GM15510 (cell line): ENCODE results near the gene BIRC7.

Source experiments
- POLR2A ChIP-seq: IDR thresholded peaks from 3 replicates; pipeline ENCODE4 v1.6.1; 2011; ENCODE audit warnings: borderline replicate concordance; ENCODE audit not compliant: insufficient read length; ENCODE audit errors: extremely low read depth

Gene BIRC7, protein sequence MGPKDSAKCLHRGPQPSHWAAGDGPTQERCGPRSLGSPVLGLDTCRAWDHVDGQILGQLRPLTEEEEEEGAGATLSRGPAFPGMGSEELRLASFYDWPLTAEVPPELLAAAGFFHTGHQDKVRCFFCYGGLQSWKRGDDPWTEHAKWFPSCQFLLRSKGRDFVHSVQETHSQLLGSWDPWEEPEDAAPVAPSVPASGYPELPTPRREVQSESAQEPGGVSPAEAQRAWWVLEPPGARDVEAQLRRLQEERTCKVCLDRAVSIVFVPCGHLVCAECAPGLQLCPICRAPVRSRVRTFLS

GRCh38 chr20:63235399-63235983, at the start of gene BIRC7:
BIRC7 (plus strand) TSS chr20:63235905; CDS start chr20:63236097, 192 bp downstream.
- no peak for TF ChIP-seq POLR2A

DNA sequence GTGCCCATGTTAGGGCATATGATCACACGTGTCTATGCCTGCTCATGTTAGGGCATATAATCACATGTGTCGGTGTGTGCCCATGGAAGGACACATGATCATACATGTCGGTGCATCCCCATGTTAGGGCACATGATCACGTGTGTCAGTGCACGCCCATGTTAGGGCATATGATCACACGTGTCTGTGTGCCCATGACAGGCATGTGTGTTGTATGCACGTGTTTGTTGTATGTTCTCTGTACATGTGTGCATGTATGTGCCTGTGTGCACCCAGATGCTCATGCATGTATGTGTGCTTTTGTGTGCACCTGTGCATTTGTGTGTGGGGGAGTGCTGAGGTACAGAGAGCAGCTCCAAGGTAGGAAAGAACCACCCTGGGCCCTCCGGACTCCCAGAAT, 49.6 kb upstream of the BIRC7 start:
- TF ChIP-seq POLR2A, result no peak

GRCh38 chr20:63186528-63187316, 49.0 kb upstream of the BIRC7 start:
- no peak for TF ChIP-seq POLR2A

DNA sequence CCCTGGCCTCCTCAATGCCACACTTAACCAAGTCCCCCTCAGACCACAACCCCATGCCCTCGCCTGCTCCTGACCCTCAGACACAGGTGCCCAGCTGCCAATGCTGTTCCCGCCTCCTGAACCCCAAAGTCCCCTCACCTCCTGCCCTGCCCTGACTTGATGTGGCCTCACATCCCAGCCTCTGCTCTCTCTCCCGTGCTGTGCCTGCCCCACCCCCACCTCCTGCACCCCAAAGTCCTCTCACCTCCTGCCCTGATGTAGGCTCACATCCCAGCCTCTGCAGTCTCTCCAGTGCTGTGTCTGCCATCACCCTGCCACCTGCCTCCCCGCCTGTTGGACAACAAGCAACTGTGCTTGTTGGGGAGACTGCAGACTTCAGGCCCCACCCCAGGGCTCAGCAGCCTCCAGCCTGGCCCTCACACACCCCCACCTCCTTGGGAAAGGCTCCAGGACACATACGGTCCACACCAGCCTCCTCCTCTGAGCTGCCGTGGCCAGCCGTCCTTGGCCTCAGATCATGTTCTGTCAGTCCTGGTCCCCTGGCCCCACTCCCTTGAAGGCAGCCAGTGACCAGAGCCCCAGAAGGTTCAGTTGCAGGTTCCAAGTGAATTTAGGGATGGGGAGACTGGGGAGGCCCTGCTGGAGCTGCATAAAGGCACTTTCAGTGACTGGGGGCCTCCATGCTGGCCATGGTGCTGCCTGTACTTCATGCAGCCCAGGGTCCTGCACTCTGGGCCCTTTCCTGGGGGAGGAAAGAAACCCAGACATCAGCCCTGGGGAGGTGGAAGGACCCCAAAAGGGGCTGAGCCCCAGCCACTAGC, 48.2 kb upstream of the BIRC7 start:
- no peak for TF ChIP-seq POLR2A

DNA sequence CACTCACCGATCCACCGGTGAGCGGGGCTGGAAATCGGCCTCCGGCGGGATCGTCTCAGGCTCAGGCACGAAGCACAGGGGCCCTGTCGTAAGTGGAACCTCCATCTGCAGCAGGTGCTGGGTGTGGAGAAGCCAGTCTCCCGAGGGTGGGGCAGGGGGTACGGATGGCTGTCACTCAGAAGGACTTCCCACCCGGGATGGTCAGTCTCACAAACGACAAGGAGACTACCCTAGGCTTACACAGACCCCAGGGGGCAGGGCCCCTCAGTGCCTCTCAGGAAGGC, 47.6 kb upstream of the BIRC7 start:
- no peak for TF ChIP-seq POLR2A

DNA sequence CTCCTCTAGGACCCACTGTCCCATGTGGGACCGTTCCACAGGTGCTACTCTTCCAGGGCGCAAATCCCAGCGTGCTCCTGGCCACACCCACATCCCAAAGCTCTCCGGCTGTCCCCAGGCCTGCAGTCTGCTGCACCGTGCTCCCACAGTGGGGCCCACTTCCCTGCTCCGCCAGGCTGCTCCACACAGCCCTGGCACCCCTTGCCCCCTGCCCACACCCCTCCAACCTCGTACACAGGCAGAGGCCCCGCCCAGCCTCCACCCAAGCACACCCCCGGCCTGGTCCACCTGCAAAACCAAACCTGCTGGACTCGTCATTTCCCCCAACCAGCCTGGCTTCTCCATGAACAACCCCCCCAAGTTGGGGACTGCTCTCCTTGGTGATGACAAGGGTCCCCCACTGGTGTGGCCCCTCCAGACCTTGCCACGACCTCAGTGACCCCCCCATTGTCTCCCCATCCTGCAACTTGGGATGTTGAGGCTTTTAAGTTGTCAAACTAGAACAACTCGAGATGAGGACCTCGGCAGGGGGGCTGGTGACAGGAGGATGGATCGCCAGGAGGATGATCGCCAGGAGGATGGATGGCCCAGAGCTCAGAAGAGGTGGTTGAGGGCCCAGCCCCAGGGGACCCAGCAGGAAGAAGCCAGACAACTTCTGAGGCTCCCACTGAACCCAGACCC, 46.9 kb upstream of the BIRC7 start:
- TF ChIP-seq POLR2A, result no peak

- no peak for TF ChIP-seq POLR2A
Measured at GRCh38 chr20:63189322-63189642, 46.4 kb upstream of the BIRC7 start.

- no peak for TF ChIP-seq POLR2A
Measured at GRCh38 chr20:63189846-63190559, 45.7 kb upstream of the BIRC7 start.

DNA sequence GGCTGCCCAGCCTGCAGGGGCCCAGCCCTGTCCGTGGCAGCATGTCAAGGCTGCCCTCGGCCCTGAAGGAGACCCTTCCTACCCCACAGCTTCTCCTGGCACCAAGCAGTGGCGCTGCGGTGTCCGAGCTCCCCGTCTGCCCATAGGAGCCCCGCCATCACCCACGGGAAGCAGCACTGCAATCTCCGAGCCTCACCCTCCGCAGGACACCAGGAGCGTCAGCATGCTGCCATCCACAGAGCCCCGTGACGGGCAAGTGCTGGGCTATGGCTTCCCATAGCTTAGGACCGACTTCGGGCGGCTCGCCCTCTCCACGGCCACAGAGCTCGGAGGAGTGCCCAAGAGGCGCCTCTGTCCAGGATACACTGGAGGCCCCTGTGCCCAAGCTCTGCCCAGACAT, 44.9 kb upstream of the BIRC7 start:
- no peak for TF ChIP-seq POLR2A

DNA sequence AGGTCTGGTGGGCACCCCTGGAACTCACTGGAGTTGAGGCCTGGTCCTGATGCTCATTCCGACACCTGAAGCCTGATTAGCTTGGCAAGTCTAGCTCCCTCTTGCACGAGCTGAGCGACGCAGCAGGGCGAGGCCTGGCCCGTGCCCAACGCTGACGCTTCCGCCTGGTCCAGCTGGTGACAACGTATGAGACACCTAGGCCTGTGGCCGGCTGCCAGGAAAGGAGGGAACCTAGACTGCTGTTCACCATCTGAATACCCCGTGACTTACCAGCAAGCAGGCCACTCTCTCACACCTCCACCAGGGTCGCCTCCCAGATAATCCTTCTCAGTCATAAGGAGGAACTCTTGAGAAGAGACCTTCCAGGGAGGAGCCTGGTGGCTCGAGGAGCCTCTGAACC, 44.3 kb upstream of the BIRC7 start:
- TF ChIP-seq POLR2A, result no peak

DNA sequence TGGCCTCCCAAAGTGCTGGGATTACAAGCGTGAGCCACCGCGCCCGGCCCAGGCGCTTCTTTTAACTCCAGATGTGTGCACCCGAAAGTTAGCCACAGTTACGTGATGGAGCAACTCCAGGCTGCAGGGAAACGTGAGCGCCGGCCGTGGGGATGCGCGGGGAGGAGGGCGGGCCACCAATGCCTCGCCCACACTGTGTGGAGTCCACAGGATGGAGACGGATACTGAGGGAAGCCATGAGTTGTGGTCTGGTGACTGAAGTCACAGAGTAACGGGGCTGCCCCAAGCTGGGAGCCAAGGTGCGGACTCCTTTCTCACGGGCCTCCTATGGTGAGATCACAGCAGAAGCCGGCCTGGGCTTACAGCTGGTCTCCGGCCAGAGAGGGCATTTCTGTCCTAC, 43.0 kb upstream of the BIRC7 start:
- TF ChIP-seq POLR2A, result no peak

- no peak for TF ChIP-seq POLR2A
Measured at GRCh38 chr20:63194007-63194796, 41.5 kb upstream of the BIRC7 start.

DNA sequence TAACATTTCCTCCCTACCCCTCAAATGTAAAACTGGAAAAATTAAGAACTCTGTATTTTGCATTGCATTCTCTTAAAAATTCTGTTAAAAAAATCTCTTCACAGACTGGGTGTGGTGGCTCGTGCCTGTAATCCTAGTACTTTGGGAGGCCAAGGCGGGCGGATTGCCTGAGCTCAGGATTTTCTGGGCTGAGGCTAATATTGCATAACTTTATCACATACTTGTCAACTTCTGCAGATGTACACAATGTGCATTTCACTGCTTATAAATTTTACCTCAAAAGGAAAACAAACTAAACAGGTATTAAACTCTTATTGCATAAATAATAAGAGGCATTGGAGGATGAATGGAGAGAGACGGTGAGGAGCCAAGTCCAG, 40.9 kb upstream of the BIRC7 start:
- no peak for TF ChIP-seq POLR2A

DNA sequence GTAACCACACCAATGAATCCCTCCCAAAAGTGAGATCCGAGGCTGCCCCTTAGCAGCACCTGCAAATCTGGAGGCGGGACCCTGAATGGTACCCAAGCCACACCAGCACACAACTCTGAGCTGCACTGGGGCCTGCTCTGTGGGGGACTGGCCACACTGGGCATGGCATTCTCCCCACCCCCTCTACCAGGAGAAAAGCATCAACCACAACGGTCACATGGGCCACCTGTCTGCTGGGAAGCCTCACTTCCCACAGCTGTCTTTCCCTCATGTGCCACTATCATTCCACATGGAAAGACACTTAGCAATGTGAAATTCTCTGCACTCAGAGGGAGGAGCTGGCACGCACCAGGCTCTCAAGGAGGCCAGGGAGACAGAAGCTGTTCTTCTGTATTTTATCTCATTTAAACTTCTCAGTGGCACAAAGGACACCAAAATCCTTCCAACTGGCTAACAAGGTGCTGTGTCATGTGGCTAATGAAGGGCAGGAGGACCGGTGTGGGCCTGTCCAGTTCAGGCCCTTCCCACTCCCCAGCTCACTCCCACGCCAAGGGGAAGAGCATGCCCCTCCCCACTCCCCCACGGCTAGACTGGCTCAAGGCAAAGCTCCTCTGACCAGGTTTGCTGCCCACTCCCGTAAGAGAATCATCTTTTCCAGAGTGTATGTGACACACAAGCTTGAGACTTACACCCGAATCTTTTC, 38.8 kb upstream of the BIRC7 start:
- TF ChIP-seq POLR2A, result no peak

- no peak for TF ChIP-seq POLR2A
Measured at GRCh38 chr20:63198606-63199005, 37.1 kb upstream of the BIRC7 start.
